Stimulated activated CD8-positive, alpha-beta memory T cell treated with anti-CD3 and anti-CD28 coated beads, Interleukin-2, amount 100 ng/mL, for 48 hours (primary cell): ENCODE measurements around the gene CXCL3.
A peak's percentile ranks its signal among the peaks of the same experiment; 100 is the strongest.
"Not testable (repeated sequence)": the region's sequence is repeated elsewhere in the genome, so short reads cannot be mapped to it uniquely, and the experiment has no call there.

Source experiments
- DNase-seq, 2 donors: peaks; one replicate each; pipeline ENCODE4 v3.0.0-alpha.2; 2020; ENCODE audit warnings: low read depth in 2 of 2

The CXCL3 gene

DNA sequence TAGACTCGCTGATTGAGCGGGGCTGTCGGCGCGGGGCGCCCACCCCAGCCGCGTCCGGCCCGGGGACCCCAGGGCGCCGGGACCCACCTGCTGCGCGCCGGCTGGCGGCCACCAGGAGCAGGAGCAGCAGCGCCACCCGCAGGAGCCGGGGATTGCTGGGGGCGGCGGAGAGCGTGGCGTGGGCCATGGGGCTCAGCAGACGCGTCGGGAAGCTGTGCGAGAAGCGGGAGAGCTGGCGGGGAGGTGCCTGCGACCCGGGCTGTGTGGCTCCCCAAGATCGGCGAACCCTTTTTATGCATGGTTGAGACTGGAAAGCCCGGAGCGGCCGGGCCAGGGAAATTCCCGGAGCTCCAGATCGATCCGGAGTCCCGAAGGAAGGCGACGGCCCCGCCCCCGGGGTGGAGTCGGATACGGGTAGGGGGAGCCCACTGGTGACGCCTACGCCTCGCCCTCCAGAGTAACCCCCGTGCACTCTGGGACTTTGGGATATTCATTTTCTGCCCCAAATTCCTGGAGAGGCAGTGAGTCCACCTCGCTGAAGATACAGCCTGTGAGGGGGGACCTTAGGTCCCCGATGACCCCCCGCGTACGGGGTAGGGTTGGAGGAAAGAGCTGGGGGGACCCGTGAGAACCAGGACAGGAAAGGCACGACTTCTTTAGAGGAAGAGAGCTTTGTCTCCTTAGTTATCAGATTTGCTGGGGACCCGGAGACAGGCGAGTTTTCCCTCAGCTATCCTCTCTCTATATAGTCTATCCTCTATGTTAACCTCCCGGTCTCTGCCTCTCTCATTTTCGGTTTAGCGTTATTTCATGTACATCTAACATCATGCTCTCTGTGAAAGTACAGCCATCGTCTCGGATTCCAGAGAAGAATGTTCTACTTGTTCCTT lies at the start of gene CXCL3:
CXCL3 (minus strand) TSS at position 265 of the 890 bp plus-strand sequence; CDS start at position 187, 78 bp downstream.
- DNase-seq: peak in 1 of 2 donors; percentile 10

- no peak for DNase-seq
These were observed 49.0 kb upstream of the CXCL3 start for GRCh38 chr4:74087481-74087880.

DNA sequence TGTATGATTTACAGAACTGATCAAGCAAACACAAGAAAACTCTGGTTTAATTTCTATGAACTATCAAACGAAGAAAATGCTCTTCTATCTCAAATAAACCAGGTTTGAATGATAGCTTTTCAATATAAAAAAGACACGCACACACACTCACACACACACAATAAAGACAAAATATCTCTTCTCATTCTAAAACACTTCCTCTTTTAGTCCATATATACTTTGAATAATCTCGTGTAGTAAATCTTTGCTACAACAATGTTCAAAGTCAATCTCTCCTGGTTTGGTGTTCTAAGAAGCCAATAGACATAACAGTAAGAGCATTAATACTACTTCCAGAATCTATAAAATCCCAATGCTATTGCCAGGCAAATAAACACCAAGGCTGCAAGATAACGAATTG lies 47.2 kb upstream of the CXCL3 start:
- DNase-seq: no peak

DNA sequence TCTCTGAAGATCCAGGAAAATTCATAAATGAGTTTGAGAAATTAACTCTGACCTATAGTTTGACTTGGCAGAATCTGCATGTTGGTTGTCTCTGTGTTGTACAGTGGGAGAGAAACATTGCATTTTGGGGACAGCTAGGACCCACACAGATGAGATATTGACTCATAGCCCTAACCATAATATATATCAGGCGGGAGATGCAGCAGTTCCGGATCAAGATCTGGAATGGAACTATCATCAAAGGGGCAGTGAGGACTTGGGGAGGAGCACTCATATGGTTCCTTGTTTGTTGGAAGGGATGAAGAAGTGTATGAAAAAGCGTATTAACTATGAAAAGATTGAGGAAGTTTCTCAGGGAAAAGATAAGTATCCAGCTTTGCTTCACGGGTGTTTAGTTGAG lies 46.5 kb upstream of the CXCL3 start:
- no peak for DNase-seq

GRCh38 chr4:74083546-74083945 lies 45.1 kb upstream of the CXCL3 start:
- no peak for DNase-seq

GRCh38 chr4:74081035-74081434 lies 42.5 kb upstream of the CXCL3 start:
- no peak for DNase-seq

GRCh38 chr4:74080351-74080750 lies 41.9 kb upstream of the CXCL3 start:
- DNase-seq: not testable (repeated sequence)

- not testable (repeated sequence) for DNase-seq
These were observed 40.5 kb upstream of the CXCL3 start for GRCh38 chr4:74079024-74079423.

GRCh38 chr4:74073358-74073757 lies 34.9 kb upstream of the CXCL3 start:
- no peak for DNase-seq

GRCh38 chr4:74072739-74073138 lies 34.2 kb upstream of the CXCL3 start:
- DNase-seq: no peak

- no peak for DNase-seq
These were observed 29.1 kb upstream of the CXCL3 start for GRCh38 chr4:74067586-74067985.

- DNase-seq: no peak
These were observed 27.7 kb upstream of the CXCL3 start for GRCh38 chr4:74066232-74066631.

- no peak for DNase-seq
These were observed 26.7 kb upstream of the CXCL3 start for GRCh38 chr4:74065115-74065642.

DNA sequence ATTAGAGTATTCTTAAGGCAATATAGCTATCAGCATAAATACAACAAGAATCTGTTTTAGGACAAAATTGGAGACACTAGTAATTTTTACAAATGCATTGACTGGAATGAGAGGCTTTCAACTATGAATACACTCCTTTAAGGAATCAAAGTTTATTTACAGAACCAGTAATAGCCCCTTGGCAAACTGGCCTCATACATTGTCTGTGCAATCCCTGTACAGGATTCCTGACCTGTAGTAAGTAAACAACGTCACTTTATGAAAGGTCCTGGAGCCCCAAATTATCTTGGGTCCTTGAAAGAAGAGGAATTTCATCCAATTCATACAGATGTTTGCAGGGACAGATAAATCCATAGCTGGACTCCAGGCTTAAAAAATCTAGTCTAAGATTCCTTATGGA lies 25.4 kb upstream of the CXCL3 start:
- no peak for DNase-seq

DNA sequence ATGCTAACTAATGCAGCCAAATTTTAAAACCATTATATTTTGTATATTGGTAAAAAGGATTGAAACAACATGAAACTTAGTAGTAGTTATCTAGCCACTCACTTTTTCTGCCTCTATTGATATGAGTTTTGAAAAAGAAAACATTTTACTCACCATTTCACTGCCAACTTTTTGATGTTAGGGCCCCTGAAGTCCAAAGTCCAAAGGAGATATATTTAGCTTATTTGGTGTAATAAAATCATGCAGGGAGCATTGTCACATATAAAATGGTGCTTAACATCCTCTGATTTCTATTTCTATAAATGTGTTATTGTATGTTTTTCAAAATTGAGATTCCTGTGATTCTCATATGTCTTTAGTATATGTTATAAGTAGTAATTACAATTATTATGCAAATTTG lies 24.5 kb upstream of the CXCL3 start:
- no peak for DNase-seq

GRCh38 chr4:74061430-74061829 lies 22.9 kb upstream of the CXCL3 start:
- no peak for DNase-seq

GRCh38 chr4:74059161-74059829 lies 20.8 kb upstream of the CXCL3 start:
- no peak for DNase-seq

- no peak for DNase-seq
These were observed 19.7 kb upstream of the CXCL3 start for GRCh38 chr4:74058048-74058651.

DNA sequence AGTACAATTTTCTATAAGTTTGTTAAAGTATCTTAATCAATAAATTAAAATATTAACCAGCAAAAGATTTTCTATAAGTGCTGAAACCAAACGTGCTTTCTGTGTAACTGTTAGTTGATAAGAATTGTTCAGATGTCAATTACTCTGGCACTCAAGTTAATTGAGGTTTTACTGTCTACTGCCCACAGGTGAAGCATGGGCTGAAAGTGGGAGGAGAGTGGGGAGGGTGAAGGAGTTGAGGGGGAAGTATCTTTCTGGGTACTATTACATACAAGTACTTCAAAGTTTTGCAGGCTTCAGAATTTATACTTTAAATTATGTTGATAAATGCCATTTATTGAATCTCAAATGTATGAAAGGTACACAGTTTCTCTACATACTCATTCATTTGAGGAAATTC lies 19.1 kb upstream of the CXCL3 start:
- no peak for DNase-seq

GRCh38 chr4:74056858-74057562 lies 18.5 kb upstream of the CXCL3 start:
- no peak for DNase-seq

DNA sequence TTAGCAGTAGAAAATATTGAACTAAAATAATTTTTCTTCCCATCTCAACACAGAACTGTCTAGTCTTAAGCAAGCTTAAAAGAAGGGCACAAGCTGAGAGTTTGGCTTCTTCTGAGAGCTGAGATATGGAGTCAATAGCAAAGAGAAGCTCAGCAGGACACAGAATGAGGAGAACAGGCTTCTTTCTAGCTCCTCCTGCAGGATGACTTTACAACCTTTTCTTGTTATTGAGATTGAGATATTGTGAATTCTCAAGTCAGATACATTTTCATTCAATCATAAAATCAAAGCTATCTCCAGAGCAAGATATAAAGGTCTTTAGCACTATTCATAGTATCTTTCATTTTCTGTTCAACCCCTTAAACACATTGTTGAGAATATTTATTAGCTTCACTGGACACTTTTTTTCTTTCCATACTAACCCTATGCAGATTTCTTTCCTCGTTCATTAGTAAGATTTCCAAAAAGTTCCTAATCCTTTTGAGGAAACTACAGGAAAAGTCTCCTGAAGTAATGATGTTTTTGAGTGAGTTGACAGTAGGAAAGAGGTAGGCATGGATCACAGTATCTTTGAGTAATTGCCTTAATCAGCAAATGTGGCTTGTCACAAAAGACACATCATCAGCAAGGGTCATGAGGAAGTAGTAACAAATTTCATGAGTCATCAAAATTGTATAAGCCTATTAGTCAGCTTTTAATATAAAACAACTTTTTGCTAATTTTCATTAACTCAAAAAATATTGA lies 17.8 kb upstream of the CXCL3 start:
- DNase-seq: no peak
